ENCODE measurements around the gene CEPT1. TPM values are rescaled to one million over a fixed set of nuclear protein-coding genes. Genes with fewer than 3 reads are reported as not detected.

Gene CEPT1
- polyA plus RNA-seq, 3 donors from 2014 or later: 14.7 to 20.9 (median 19.2) TPM

DNA sequence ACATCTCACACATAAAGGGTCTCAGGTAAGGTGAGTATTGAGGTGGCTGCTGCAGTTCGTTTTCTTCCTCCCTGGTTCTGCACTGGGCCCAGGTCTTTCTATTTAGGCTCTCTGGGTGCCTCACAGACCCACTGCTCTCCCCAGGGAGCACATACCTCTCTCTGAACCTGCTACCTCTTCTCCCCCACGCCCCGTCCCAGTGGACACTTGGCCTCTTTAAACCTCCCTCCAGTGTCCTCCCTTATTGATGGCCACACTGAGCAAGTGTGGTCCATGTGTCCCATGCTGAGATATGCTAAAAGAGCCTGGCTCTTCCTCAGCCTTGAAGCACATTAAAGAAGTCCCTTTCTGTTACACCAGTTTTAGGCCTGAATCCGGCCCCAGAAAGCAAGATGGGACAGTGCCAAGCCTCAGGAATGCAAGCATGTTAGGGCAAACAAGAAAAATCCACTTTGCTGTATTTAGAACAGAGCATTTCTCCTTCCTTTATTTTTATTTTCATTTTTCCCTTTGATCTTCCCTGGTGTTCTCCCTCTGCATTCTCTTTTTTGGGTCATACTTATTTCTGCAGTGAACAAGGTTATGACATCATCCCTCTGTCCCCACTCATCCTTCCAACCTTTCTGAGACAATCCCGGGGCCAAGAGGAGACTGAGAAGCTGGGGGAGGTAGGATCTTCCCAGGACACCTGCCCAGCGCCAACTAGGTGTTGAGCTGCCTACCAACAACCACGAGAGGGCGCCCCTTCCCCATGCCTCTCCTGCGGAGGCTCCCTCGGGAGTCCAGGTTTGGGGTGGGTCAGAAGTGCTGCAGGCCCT, 82.5 kb downstream of the CEPT1 start:
- Mint-ChIP-seq H3K27ac (peak overlapping the region; percentile 97 to 99 (median 98)), H3K4me1 (peaks cover 93 to 100% of the 10 kb centered on the region in 2 donors), H3K27me3 (ENCODE audit: low read depth in 3 of 3) (peaks cover 4 to 11% (median 9%) of the 10 kb centered on the region in 3 donors), H3K4me3 (peak overlapping the region; percentile 68 to 92 (median 78)), H3K36me3 (no peaks in the 10 kb centered on the region), H3K9me3 (no peaks in the 10 kb centered on the region)
- peak; percentile 68 to 77 (median 74) for DNase-seq

GRCh38 chr1:111223126-111223685, 83.2 kb downstream of the CEPT1 start:
- Mint-ChIP-seq H3K4me3 (peak overlapping the region; percentile 68 to 92 (median 78)), H3K27me3 (ENCODE audit: low read depth in 3 of 3) (peaks cover 6 to 11% (median 9%) of the 10 kb centered on the region in 3 donors), H3K36me3 (no peaks in the 10 kb centered on the region), H3K9me3 (no peaks in the 10 kb centered on the region), H3K27ac (peak overlapping the region; percentile 97 to 99 (median 98)), H3K4me1 (peaks cover 93 to 100% of the 10 kb centered on the region in 2 donors)
- no peak for DNase-seq

- peaks cover 6 to 12% (median 9%) of the 10 kb centered on the region in 3 donors for H3K27me3 Mint-ChIP-seq (ENCODE audit: low read depth in 3 of 3)
- peaks cover 91 to 99% of the 10 kb centered on the region in 2 donors for H3K4me1 Mint-ChIP-seq
- no peak for DNase-seq
- H3K9me3 Mint-ChIP-seq: peaks cover 0 to 4% (median 0%) of the 10 kb centered on the region in 6 donors
- peak overlapping the region; percentile 82 to 94 (median 91) for H3K27ac Mint-ChIP-seq
- H3K4me3 Mint-ChIP-seq: peak overlapping the region; percentile 57 to 79 (median 77)
- H3K36me3 Mint-ChIP-seq: no peaks in the 10 kb centered on the region
Measured at GRCh38 chr1:111225091-111225490, 85.1 kb downstream of the CEPT1 start.

- H3K4me1 Mint-ChIP-seq: peaks cover 91 to 97% of the 10 kb centered on the region in 2 donors
- peak overlapping the region; percentile 57 to 79 (median 77) for H3K4me3 Mint-ChIP-seq
- H3K27me3 Mint-ChIP-seq (ENCODE audit: low read depth in 3 of 3): peaks cover 6 to 13% (median 8%) of the 10 kb centered on the region in 3 donors
- no peaks in the 10 kb centered on the region for H3K36me3 Mint-ChIP-seq
- H3K27ac Mint-ChIP-seq: peak overlapping the region; percentile 82 to 94 (median 91)
- peak in 1 of 3 donors; percentile 23 for DNase-seq
- peaks cover 0 to 5% (median 0%) of the 10 kb centered on the region in 6 donors for H3K9me3 Mint-ChIP-seq
Measured at GRCh38 chr1:111225717-111226400, 85.8 kb downstream of the CEPT1 start.

- Mint-ChIP-seq H3K27ac (peak within 1 kb of the TSS; percentile 82 to 94 (median 91)), H3K4me3 (peak within 1 kb of the TSS; percentile 50 to 82 (median 61)), H3K4me1 (peaks cover 90 to 97% of the 10 kb centered on the region in 2 donors), H3K27me3 (ENCODE audit: low read depth in 3 of 3) (peaks cover 0 to 9% (median 0%) of the 10 kb centered on the region in 3 donors), H3K9me3 (peaks cover 0 to 5% (median 0%) of the 10 kb centered on the region in 6 donors), H3K36me3 (peaks cover 3 to 10% (median 6%) of the 10 kb centered on the region in 3 donors)
- DNase-seq: no peak
Measured at GRCh38 chr1:111227434-111227833, 87.4 kb downstream of the CEPT1 start, which contains the start of gene CHI3L2. Gene CHI3L2 (plus strand): TSS chr1:111227713. CDS start chr1:111227730, 17 bp downstream.

GRCh38 chr1:111227851-111228747, 88.1 kb downstream of the CEPT1 start:
- Mint-ChIP-seq H3K4me1 (peaks cover 89 to 94% of the 10 kb centered on the region in 2 donors), H3K36me3 (peaks cover 3 to 16% (median 6%) of the 10 kb centered on the region in 3 donors), H3K9me3 (peaks cover 0 to 5% (median 0%) of the 10 kb centered on the region in 6 donors), H3K27ac (peak overlapping the region; percentile 82 to 94 (median 91)), H3K4me3 (peak overlapping the region; percentile 35 to 82 (median 61)), H3K27me3 (ENCODE audit: low read depth in 3 of 3) (peaks cover 0 to 9% (median 0%) of the 10 kb centered on the region in 3 donors)
- DNase-seq: no peak

- Mint-ChIP-seq H3K27ac (peak overlapping the region in 3 of 6 donors; percentile 49 to 82 (median 62)), H3K4me3 (peak overlapping the region in 4 of 5 donors; percentile 21 to 57 (median 42)), H3K4me1 (peaks cover 86 to 88% of the 10 kb centered on the region in 2 donors)
Measured at GRCh38 chr1:111228748-111229126, 88.7 kb downstream of the CEPT1 start.

DNA sequence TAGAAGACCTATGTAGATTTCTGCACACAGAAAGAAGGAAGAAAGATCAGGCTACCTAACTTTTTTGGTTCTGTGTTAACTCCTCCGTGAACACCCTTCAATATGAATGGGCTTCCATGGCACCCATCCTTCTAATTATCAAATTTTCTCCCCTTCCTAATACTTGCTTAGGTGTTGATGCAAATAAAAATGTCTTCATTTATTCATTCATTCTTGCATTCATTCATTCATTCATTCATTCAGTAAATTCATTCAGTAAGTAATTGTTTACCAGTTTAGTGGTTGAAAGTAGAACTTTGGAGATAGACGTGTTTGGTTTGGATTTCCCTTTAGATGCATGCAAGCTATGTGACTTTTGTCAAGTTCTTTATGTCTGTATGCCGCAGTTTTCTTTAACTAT, 92.1 kb downstream of the CEPT1 start:
- DNase-seq: no peak
- H3K36me3 Mint-ChIP-seq: peaks cover 12 to 45% (median 30%) of the 10 kb centered on the region in 3 donors
- peak overlapping the region in 3 of 5 donors; percentile 89 to 93 (median 89) for H3K4me3 Mint-ChIP-seq
- peak overlapping the region in 3 of 6 donors; percentile 41 to 82 (median 69) for H3K27ac Mint-ChIP-seq
- H3K9me3 Mint-ChIP-seq: peaks cover 0 to 5% (median 0%) of the 10 kb centered on the region in 6 donors
- H3K4me1 Mint-ChIP-seq: peaks cover 54 to 75% of the 10 kb centered on the region in 2 donors
- H3K27me3 Mint-ChIP-seq (ENCODE audit: low read depth in 3 of 3): peaks cover 0 to 9% (median 0%) of the 10 kb centered on the region in 3 donors

More at GRCh38 chr1:111228748-111229126, 88.7 kb downstream of the CEPT1 start:
- Mint-ChIP-seq H3K36me3 (peaks cover 3 to 16% (median 6%) of the 10 kb centered on the region in 3 donors), H3K9me3 (peaks cover 0 to 5% (median 0%) of the 10 kb centered on the region in 6 donors), H3K27me3 (ENCODE audit: low read depth in 3 of 3) (peaks cover 0 to 9% (median 0%) of the 10 kb centered on the region in 3 donors)
- no peak for DNase-seq

GRCh38 chr1:111234258-111234657, 94.2 kb downstream of the CEPT1 start:
- Mint-ChIP-seq H3K27me3 (ENCODE audit: low read depth in 3 of 3) (peaks cover 0 to 8% (median 0%) of the 10 kb centered on the region in 3 donors), H3K9me3 (peaks cover 0 to 5% (median 0%) of the 10 kb centered on the region in 6 donors), H3K27ac (peak overlapping the region in 1 of 6 donors; percentile 8), H3K4me3 (no peak overlapping the region), H3K36me3 (peaks cover 29 to 67% (median 47%) of the 10 kb centered on the region in 3 donors), H3K4me1 (peaks cover 33 to 59% of the 10 kb centered on the region in 2 donors)
- DNase-seq: no peak

Other genes starting within 250 kb of the CEPT1 start
- gene LRIF1, start 176.3 kb upstream of the CEPT1 start, polyA plus RNA-seq: 10 to 100 TPM; 20.6 to 37.2 (median 22.0) TPM
- gene DRAM2, start 130 bp upstream of the CEPT1 start, polyA plus RNA-seq: 10 to 100 TPM; 61.8 to 88.2 (median 80.4) TPM
- gene DENND2D, start 60.4 kb downstream of the CEPT1 start, polyA plus RNA-seq: 100 to 1,000 TPM; 145 to 474 (median 264) TPM
- 10 to 100 TPM; 36.2 to 57.1 (median 42.8) TPM for gene CHI3L2, start 87.5 kb downstream of the CEPT1 start, polyA plus RNA-seq
- not detected for gene CHIA, start 150.6 kb downstream of the CEPT1 start, polyA plus RNA-seq